ENCODE measurements around the gene P2RX3.

P2RX3 gene

GRCh38 chr11:57363131-57364080, 25.3 kb downstream of the P2RX3 start:
- TF ChIP-seq, protein P1, sequence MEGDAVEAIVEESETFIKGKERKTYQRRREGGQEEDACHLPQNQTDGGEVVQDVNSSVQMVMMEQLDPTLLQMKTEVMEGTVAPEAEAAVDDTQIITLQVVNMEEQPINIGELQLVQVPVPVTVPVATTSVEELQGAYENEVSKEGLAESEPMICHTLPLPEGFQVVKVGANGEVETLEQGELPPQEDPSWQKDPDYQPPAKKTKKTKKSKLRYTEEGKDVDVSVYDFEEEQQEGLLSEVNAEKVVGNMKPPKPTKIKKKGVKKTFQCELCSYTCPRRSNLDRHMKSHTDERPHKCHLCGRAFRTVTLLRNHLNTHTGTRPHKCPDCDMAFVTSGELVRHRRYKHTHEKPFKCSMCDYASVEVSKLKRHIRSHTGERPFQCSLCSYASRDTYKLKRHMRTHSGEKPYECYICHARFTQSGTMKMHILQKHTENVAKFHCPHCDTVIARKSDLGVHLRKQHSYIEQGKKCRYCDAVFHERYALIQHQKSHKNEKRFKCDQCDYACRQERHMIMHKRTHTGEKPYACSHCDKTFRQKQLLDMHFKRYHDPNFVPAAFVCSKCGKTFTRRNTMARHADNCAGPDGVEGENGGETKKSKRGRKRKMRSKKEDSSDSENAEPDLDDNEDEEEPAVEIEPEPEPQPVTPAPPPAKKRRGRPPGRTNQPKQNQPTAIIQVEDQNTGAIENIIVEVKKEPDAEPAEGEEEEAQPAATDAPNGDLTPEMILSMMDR (IDR thresholded peaks at IDR 0.05): no peak
- DNase-seq (ENCODE audit: low spot score): no peak
- Histone ChIP-seq H3K27ac (no peak overlapping the region), H3K4me3 (no peak overlapping the region)

DNA sequence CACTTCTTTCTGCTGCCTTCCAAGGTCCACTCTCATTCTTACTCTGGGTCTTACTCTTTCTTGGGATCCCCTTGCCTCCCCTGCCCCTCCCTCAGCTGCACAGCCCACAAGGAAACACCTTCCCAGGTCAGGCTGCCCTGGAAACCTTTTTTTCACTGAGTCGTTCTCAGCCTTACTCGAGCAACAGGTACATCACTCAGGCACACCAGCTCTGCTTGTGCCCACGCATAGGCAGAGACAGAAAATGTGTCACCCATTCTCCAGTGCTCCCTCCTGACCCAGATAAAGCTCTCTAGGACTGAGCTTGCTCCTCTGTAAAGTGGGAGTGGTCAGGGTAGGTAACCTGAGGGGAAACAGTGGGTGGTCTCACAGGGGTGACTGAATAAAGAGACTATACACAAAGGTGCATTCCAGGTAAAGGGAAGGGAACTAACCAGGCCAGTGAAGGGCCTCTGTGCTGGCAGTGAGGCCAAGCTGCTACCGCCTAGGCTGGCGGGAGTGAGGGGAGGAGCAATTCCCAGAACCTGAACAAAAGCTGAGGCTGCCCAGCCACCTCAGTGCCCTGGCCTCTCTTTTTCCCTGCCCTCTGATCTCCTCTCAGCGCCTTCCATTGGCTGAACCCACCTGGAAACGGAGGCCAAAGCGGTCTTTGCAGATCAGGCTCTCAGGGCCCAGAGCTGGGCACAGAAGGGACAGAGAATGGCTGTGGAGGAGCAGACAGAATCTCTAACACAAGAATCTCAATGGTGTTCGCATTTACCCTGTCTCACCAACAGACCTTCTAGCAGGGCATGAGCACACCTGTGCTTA, 26.9 kb downstream of the P2RX3 start:
- Histone ChIP-seq H3K27ac (no peak overlapping the region), H3K4me3 (no peak overlapping the region)
- no peak for DNase-seq (ENCODE audit: low spot score)
- TF ChIP-seq, protein P1 (IDR thresholded peaks at IDR 0.05): no peak

DNA sequence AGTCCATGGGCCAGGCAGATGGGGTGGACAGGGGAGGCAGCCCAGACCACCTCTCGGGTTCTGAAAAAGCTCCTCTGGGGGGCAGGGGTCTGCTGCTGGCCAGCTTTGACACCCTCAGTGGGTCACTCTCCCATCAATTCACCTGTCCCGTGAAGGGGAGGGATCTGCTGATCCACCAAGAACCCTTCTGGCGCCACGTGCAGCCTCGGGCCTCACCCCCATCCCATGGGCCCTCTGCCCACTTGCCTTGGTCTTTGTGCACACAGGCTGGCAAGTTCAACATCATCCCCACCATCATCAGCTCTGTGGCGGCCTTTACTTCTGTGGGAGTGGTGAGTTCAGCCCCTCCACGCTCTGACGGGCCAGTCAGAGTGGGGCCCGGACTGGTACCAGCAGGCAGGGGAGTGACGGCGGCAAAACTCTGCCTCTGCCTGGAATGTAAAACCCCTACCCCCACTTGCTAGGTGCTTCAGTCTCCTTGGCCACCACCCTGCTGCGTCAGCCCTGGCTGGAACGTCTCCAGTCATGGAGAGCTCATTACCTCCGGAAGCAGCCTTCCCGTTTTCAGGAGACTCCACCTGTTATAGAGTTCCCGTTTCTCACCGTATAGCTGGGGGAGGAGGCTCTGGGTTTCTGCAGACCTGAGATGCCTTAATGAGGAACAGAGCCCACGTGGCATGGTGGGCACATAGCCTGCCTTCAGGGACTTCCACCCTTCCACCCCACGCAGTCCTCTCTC, 30.1 kb downstream of the P2RX3 start:
- Histone ChIP-seq H3K4me3 (no peak overlapping the region), H3K27ac (no peak overlapping the region)
- no peak for DNase-seq (ENCODE audit: low spot score)
- TF ChIP-seq, protein P1 (IDR thresholded peaks at IDR 0.05): no peak

- TF ChIP-seq, protein P1 (IDR thresholded peaks at IDR 0.05): no peak
- H3K4me3 ChIP-seq: no peak overlapping the region
- no peak overlapping the region for H3K27ac ChIP-seq
- DNase-seq (ENCODE audit: low spot score): no peak
Measured at GRCh38 chr11:57368845-57369232, 30.7 kb downstream of the P2RX3 start.

DNA sequence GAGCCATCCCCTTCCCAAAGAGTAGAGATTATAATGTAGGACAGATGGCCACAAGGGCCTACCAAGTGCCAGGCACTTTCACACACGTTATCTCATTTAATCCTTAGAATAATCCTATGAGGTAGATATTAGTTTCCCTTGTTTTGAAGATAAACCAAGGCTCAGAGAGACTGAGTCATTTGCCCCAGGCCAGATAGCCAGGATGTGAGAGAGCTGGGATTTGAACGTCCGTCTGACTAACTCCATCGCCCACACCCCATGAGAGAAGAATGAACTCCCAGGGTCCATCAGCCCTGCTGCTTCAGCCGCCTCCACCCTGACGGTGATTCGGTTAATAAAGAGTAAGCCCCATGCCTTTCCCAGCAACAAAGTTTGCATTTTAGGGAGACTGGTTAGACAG, 32.1 kb downstream of the P2RX3 start:
- Histone ChIP-seq H3K27ac (no peak overlapping the region), H3K4me3 (no peak overlapping the region)
- no peak for DNase-seq (ENCODE audit: low spot score)
- TF ChIP-seq, protein P1 (IDR thresholded peaks at IDR 0.05): no peak

DNA sequence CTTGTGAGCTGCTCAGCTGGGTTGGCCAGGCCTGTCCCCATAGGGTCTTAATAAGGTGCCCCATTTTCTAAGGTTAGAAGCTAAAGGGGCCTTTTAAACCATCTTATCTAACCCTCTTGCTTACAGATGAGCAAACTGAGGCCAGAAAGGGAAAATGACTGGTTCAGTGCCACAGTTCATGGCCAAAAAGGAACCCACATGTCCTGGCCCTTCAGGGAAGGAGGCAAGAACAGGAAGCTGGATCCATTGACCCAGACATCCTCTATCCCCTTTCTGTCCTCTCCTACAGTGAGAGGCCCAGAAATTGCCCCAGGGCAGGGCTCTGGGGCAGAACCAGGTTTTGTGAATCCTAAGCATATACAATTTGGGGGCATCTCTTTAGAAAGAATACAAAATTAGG, 32.8 kb downstream of the P2RX3 start:
- H3K4me3 ChIP-seq: no peak overlapping the region
- no peak for DNase-seq (ENCODE audit: low spot score)
- TF ChIP-seq, protein P1 (IDR thresholded peaks at IDR 0.05): no peak
- no peak overlapping the region for H3K27ac ChIP-seq

All from coronary artery (tissue), 2 donors.